SK-N-SH (cell line): Measurements from ENCODE around the gene VMP1. TPM values are rescaled to one million over a fixed set of nuclear protein-coding genes. Genes with fewer than 3 reads are reported as not detected.
A peak's percentile ranks its signal among the peaks of the same experiment; 100 is the strongest.

Source experiments
- CTCF ChIA-PET: fragments of 300-600, 350-600 bp; formaldehyde crosslinking; extraction: SDS; loops from one replicate; lab custom pipeline; 2021; lab: Yijun Ruan, JAX
- POLR2A ChIA-PET: fragments of 350-600 bp; sonication (Branson Sonifier 250); formaldehyde crosslinking; extraction: SDS; loops from one replicate; lab custom pipeline; 2020; ENCODE audit warnings: antibody characterized with exemption, inconsistent platforms; lab: Yijun Ruan, JAX
- DNase-seq: peaks from one replicate; pipeline ENCODE4 v3.0.0; 2012
- H2AFZ ChIP-seq: fragments of 200-600 bp; sonication (generic); 2 replicates; pipeline ENCODE4 v1.8.1; 2016; ENCODE audit warnings: antibody characterized with exemption, mild to moderate bottlenecking, low read depth
- H3F3A ChIP-seq: fragments of 200-600 bp; sonication (generic); replicated peaks from 2 replicates; pipeline ENCODE3; 2016; ENCODE audit warnings: antibody characterized with exemption, mild to moderate bottlenecking; ENCODE audit not compliant: insufficient read depth
- H3K27ac ChIP-seq, 2 experiments: fragments of 200-500 bp in 1 of 2; fragments of 200-600 bp in 1 of 2; sonication (Bioruptor generic) in 1 of 2; sonication (generic), shearing (Covaris generic) in 1 of 2; 2 replicates each; pipeline versions ENCODE4 v1.5.1 to v1.6.1; 2014 to 2016; ENCODE audit warnings: low read depth in 2 of 2, inconsistent platforms in 1 of 2, low read length in 1 of 2, mild to moderate bottlenecking in 1 of 2, mixed read lengths in 1 of 2
- H3K27me3 ChIP-seq: fragments of 200-600 bp; sonication (generic), shearing (Covaris generic); 2 replicates; pipeline ENCODE4 v1.6.1; 2016; ENCODE audit warnings: mixed run types; ENCODE audit not compliant: insufficient read depth
- H3K36me3 ChIP-seq, 2 experiments: fragments of 200-500 bp in 1 of 2; fragments of 200-600 bp in 1 of 2; sonication (Bioruptor generic) in 1 of 2; sonication (generic) in 1 of 2; replicated peaks in 1 of 2; 2 replicates each; pipeline versions ENCODE3 to v1.5.1; 2014 to 2016; ENCODE audit warnings: low read length in 1 of 2, mild to moderate bottlenecking in 1 of 2; ENCODE audit not compliant: insufficient read depth in 2 of 2, control insufficient read depth in 1 of 2
- H3K4me1 ChIP-seq, 2 experiments: fragments of 200-500 bp in 1 of 2; fragments of 200-600 bp in 1 of 2; sonication (Bioruptor generic) in 1 of 2; sonication (generic), shearing (Covaris generic) in 1 of 2; 2 replicates each; pipeline versions ENCODE4 v1.5.1 to v1.6.1; 2014 to 2016; ENCODE audit warnings: low read depth in 1 of 2, low read length in 1 of 2, mixed run types in 1 of 2; ENCODE audit not compliant: insufficient read depth in 2 of 2, control insufficient read depth in 1 of 2
- H3K4me2 ChIP-seq: fragments of 200-600 bp; sonication (generic), shearing (Covaris generic); 2 replicates; pipeline ENCODE4 v1.6.1; 2017; ENCODE audit warnings: mixed run types
- H3K4me3 ChIP-seq, 2 experiments: fragments of 200-500 bp in 1 of 2; fragments of 200-600 bp in 1 of 2; sonication (Bioruptor generic) in 1 of 2; sonication (generic), shearing (Covaris generic) in 1 of 2; 2 replicates each; pipeline versions ENCODE4 v1.5.1 to v1.8.1; 2014 to 2016; ENCODE audit warnings: low read depth in 2 of 2, inconsistent platforms in 1 of 2, low read length in 1 of 2, mild to moderate bottlenecking in 1 of 2, mixed read lengths in 1 of 2, moderate library complexity in 1 of 2
- H3K79me2 ChIP-seq: fragments of 200-600 bp; sonication (generic); 2 replicates; pipeline ENCODE4 v1.8.1; 2017; ENCODE audit warnings: mild to moderate bottlenecking; ENCODE audit not compliant: insufficient read depth
- H3K9ac ChIP-seq: fragments of 200-600 bp; sonication (generic); 2 replicates; pipeline ENCODE4 v1.6.1; 2017; ENCODE audit warnings: mixed run types
- H3K9me2 ChIP-seq: fragments of 200-600 bp; sonication (generic); 2 replicates; pipeline ENCODE4 v1.6.1; 2017; ENCODE audit warnings: mixed run types
- H3K9me3 ChIP-seq: fragments of 200-600 bp; sonication (generic); 2 replicates; pipeline ENCODE4 v1.6.1; 2017; ENCODE audit warnings: mixed run types, mild to moderate bottlenecking, moderate library complexity
- H4K20me1 ChIP-seq: fragments of 200-600 bp; sonication (generic); 2 replicates; pipeline ENCODE4 v1.6.1; 2017; ENCODE audit warnings: mild to moderate bottlenecking, mixed run types; ENCODE audit not compliant: insufficient read depth
- ELF1 ChIP-seq: IDR thresholded peaks from 2 replicates; pipeline ENCODE4 v1.4.0; 2012
- EP300 ChIP-seq, 2 experiments: IDR thresholded peaks; 2 replicates each; pipeline versions ENCODE4 v1.4.0 to v1.6.1; 2012; ENCODE audit warnings: borderline replicate concordance in 1 of 2, low read depth in 1 of 2, low read length in 1 of 2
- FOXM1 ChIP-seq: IDR thresholded peaks from 2 replicates; pipeline ENCODE4 v1.4.0; 2012; ENCODE audit warnings: low read depth, mild to moderate bottlenecking
- GABPA ChIP-seq: IDR thresholded peaks from 2 replicates; pipeline ENCODE4 v1.4.0; 2012; ENCODE audit warnings: low read depth, mild to moderate bottlenecking
- JUND ChIP-seq: IDR thresholded peaks from 2 replicates; pipeline ENCODE4 v1.4.0; 2012
- MEF2A ChIP-seq: IDR thresholded peaks from 2 replicates; pipeline ENCODE4 v1.4.0; 2012; ENCODE audit warnings: low read depth, borderline replicate concordance
- NFIC ChIP-seq: IDR thresholded peaks from 2 replicates; pipeline ENCODE4 v1.4.0; 2012; ENCODE audit warnings: borderline replicate concordance
- NRF1 ChIP-seq: IDR thresholded peaks from 2 replicates; pipeline ENCODE4 v1.6.1; 2012; ENCODE audit warnings: low read depth, mild to moderate bottlenecking, low read length
- POLR2AphosphoS5 ChIP-seq: IDR thresholded peaks from 2 replicates; pipeline ENCODE4 v1.6.1; 2012; ENCODE audit warnings: low read depth, low read length
- RCOR1 ChIP-seq: fragments of 150-350 bp; IDR thresholded peaks from 2 replicates; pipeline ENCODE4 v1.6.1; 2017; ENCODE audit warnings: antibody characterized with exemption, low read length
- RFX5 ChIP-seq: IDR thresholded peaks from 2 replicates; pipeline ENCODE4 v1.6.1; 2012; ENCODE audit warnings: mild to moderate bottlenecking, improper control_type of control experiment, low read length
- RXRA ChIP-seq: IDR thresholded peaks from 2 replicates; pipeline ENCODE4 v1.4.0; 2012; ENCODE audit warnings: low read depth, mild to moderate bottlenecking, borderline replicate concordance
- SIN3A ChIP-seq: IDR thresholded peaks from 2 replicates; pipeline ENCODE4 v1.6.1; 2012; ENCODE audit warnings: low read depth, mild to moderate bottlenecking, low read length, moderate library complexity, borderline replicate concordance
- TAF1 ChIP-seq: IDR thresholded peaks from 2 replicates; pipeline ENCODE4 v1.6.1; 2012; ENCODE audit warnings: low read depth, mild to moderate bottlenecking, low read length, moderate library complexity, borderline replicate concordance
- TCF12 ChIP-seq: IDR thresholded peaks from 2 replicates; pipeline ENCODE4 v1.4.0; 2012
- USF2 ChIP-seq: fragments of 150-350 bp; IDR thresholded peaks from 2 replicates; pipeline ENCODE4 v1.6.1; 2017; ENCODE audit warnings: antibody characterized with exemption, low read length, low read depth, borderline replicate concordance
- YY1 ChIP-seq: IDR thresholded peaks from 2 replicates; pipeline ENCODE4 v1.4.0; 2012; ENCODE audit warnings: low read depth, mild to moderate bottlenecking
- WGBS: methylation state at CpG from one replicate; pipeline ENCODE4 v1.1.6; 2017; ENCODE audit warnings: low lambda C conversion rate; 5-methylcytosine and 5-hydroxymethylcytosine counted together
- polyA plus RNA-seq, 3 experiments: library from polyadenylated mRNA; depleted of rRNA; stranded (reverse); fragments of >200 nt; gene quantifications; 2 replicates each; pipeline ENCODE4 v1.2.3, GENCODE V29; 2012
- TF ChIP-seq, protein P1 (sequence below): IDR thresholded peaks from 2 replicates; pipeline ENCODE4; 2012
- TF ChIP-seq, protein P2 (sequence below): IDR thresholded peaks from 2 replicates; pipeline ENCODE4 v1.4.0; 2012; ENCODE audit warnings: low read depth

The VMP1 gene
- polyA plus RNA-seq, 1 of the 3 experiments (the other 2 are of a cell fraction), result 169 TPM

DNA sequence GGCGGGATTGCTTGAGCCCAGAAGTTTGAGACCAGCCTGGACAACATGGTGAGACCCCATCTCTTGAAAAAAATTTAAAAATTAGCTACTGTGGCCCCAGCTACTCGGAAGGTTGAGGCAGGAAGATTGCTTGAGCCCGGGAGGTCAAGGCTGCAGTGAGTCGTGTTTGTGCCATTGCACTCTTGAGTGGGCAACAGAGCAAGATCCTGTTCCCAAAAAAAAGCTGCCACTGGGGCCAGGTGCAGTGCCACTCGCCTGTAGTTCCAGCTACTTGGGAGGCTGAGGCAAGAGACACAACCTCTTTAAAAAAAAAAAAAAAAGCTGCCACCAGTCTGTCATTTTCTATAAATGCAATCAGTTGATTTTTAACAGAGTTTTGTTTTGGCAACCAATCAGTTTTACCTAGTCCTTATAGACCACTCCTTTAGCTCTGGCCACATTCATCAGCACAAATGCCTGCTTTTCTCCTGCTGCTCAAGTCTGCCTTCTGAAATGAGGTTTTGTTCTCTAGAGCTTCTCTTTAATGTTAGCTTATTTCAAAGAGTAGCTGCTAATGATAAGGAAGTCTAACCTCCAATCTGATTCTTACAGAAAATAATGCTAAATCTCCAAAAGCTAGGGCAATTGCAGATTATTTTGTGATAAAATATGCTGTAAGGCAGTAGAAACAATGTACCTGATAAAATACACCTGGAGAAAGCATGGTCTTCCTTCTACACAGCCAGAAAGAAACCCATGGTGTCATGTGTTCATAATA is 120.4 kb downstream of the VMP1 start:
- Histone ChIP-seq H3K27ac (peak overlapping the region; percentile 87 to 100), H3K27me3 (no peaks in the 10 kb centered on the region), H3K4me1 (peaks cover 14 to 61% of the 10 kb centered on the region in 2 experiments), H3K9me3 (no peaks in the 10 kb centered on the region), H3K4me3 (no peak overlapping the region), H3K9ac (peak overlapping the region; percentile 95), H2AFZ (no peak overlapping the region), H3K36me3 (peaks cover 0 to 7% of the 10 kb centered on the region in 2 experiments), H3F3A (peaks cover 65% of the 10 kb centered on the region), H3K9me2 (no peaks in the 10 kb centered on the region), H3K4me2 (peak overlapping the region; percentile 67), H4K20me1 (no peaks in the 10 kb centered on the region), H3K79me2 (peaks cover 65% of the 10 kb centered on the region)
- DNase-seq, result peak; percentile 47
- no peak for TF ChIP-seq ELF1
- TF ChIP-seq, protein P1, sequence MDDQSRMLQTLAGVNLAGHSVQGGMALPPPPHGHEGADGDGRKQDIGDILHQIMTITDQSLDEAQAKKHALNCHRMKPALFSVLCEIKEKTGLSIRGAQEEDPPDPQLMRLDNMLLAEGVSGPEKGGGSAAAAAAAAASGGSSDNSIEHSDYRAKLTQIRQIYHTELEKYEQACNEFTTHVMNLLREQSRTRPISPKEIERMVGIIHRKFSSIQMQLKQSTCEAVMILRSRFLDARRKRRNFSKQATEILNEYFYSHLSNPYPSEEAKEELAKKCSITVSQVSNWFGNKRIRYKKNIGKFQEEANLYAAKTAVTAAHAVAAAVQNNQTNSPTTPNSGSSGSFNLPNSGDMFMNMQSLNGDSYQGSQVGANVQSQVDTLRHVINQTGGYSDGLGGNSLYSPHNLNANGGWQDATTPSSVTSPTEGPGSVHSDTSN, result peak; percentile 91
- peak; percentile 93 for TF ChIP-seq TCF12
- peak; percentile 42; the same call in 1 of the 2 replicates for TF ChIP-seq FOXM1
- no peak; the same call in 1 of the 2 replicates for TF ChIP-seq RXRA
- TF ChIP-seq USF2, result no peak
- peak; percentile 54; the same call in 1 of the 2 replicates for TF ChIP-seq NFIC
- TF ChIP-seq GABPA, result no peak
- TF ChIP-seq SIN3A, result 0 out of 2 replicates have a peak, but pooled peaks have one; percentile 77
- 0 out of 2 replicates have a peak, but pooled peaks have one; percentile 7 for TF ChIP-seq RFX5
- TF ChIP-seq JUND, result peak; percentile 45; the same call in 1 of the 2 replicates
- TF ChIP-seq POLR2AphosphoS5, result peak; percentile 85
- TF ChIP-seq RCOR1, result no peak
- peak; percentile 32; the same call in 1 of the 2 replicates for TF ChIP-seq MEF2A
- TF ChIP-seq TAF1, result peak; percentile 69
- no peak for TF ChIP-seq NRF1
- peak; percentile 47 to 62; a peak in 2 of 4 replicates for TF ChIP-seq EP300 (IDR thresholded peaks at IDR 0.05; ENCODE audit: borderline replicate concordance in 1 of 2, low read depth in 1 of 2, low read length in 1 of 2)
- TF ChIP-seq, protein P2, sequence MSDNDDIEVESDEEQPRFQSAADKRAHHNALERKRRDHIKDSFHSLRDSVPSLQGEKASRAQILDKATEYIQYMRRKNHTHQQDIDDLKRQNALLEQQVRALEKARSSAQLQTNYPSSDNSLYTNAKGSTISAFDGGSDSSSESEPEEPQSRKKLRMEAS, result peak; percentile 47; the same call in 1 of the 2 replicates
- no peak for TF ChIP-seq YY1
- WGBS, result 43% methylated on average over 5 of the region's 5 CpGs
- CTCF ChIA-PET, result interaction anchor here (0.9 to 1.6 kb wide), 5 partner anchors 10 to 86 kb away, joined by 3 to 6 read pairs (median 4); no protein-coding TSS in a partner anchor
- POLR2A ChIA-PET, result interaction anchor here (0.5 kb wide), 1 partner anchor 19 kb away, joined by 3 read pairs; no protein-coding TSS in a partner anchor
